ENCODE measurements around the gene COPG1. TPM values are rescaled to one million over a fixed set of nuclear protein-coding genes. Genes with fewer than 3 reads are reported as not detected.

Gene COPG1
- total and polyA plus RNA-seq, 2 experiments from 2014 or later = 50.0 to 106 TPM

GRCh38 chr3:129313665-129314385, 64.4 kb downstream of the COPG1 start:
- H3K36me3 Mint-ChIP-seq (ENCODE audit: low read depth) = peaks cover 4% of the 10 kb centered on the region; the same call in 2 of the 3 replicates
- Histone ChIP-seq H3K27ac (ENCODE audit: low read depth) (no peak overlapping the region), H3K4me3 (peak overlapping the region; percentile 97), H3K4me1 (ENCODE audit: insufficient read depth) (peaks cover 7% of the 10 kb centered on the region), H2AFZ (no peak overlapping the region; the same call in 1 of the 2 replicates), H3F3A (replicated peaks; ENCODE audit: low read depth) (no peaks in the 10 kb centered on the region), H3K9me2 (ENCODE audit: insufficient read depth) (no peaks in the 10 kb centered on the region), H3K79me2 (replicated peaks; ENCODE audit: insufficient read depth) (peaks cover 11% of the 10 kb centered on the region), H3K4me2 (peak overlapping the region; percentile 95), H3K36me3 (ENCODE audit: insufficient read depth) (no peaks in the 10 kb centered on the region), H4K20me1 (replicated peaks; ENCODE audit: insufficient read depth) (no peaks in the 10 kb centered on the region), H3K27me3 (ENCODE audit: insufficient read depth) (no peaks in the 10 kb centered on the region)
- peaks cover 11% of the 10 kb centered on the region for H3K4me1 Mint-ChIP-seq
- H3K9me3 Mint-ChIP-seq = no peaks in the 10 kb centered on the region; the same call in 2 of the 3 replicates
- ATAC-seq = peak; percentile 1; the same call in 1 of the 3 replicates
- H3K4me3 Mint-ChIP-seq = peak overlapping the region; percentile 93
- H3K27ac Mint-ChIP-seq = no peak overlapping the region
- H3K27me3 Mint-ChIP-seq (ENCODE audit: insufficient read depth, low read depth, poor library complexity) = peaks cover 20% of the 10 kb centered on the region
- DNase-seq (ENCODE audit: low spot score) = no peak
- TF ChIP-seq EZH2 (IDR thresholded peaks at IDR 0.05; ENCODE audit: low read depth, unreplicated experiment) = no peak
- TF ChIP-seq ZNF114 (CRISPR knock-in tag; IDR thresholded peaks at IDR 0.05) = no peak
- TF ChIP-seq CTCF (conservative IDR thresholded peaks at IDR 0.05; ENCODE audit: low read depth in 2 of 2) = no peak
- no peak for TF ChIP-seq NANOG (IDR thresholded peaks at IDR 0.05; ENCODE audit: borderline replicate concordance)
- TF ChIP-seq CREB1 (CRISPR knock-in tag; IDR thresholded peaks at IDR 0.05; ENCODE audit: low read depth) = no peak
- TF ChIP-seq ZNF331 (CRISPR knock-in tag; IDR thresholded peaks at IDR 0.05; ENCODE audit: low read depth) = no peak
- TF ChIP-seq JUNB (IDR thresholded peaks at IDR 0.05; ENCODE audit: unreplicated experiment) = no peak

GRCh38 chr3:129314386-129315222, 65.2 kb downstream of the COPG1 start:
- Histone ChIP-seq H3F3A (replicated peaks; ENCODE audit: low read depth) (no peaks in the 10 kb centered on the region), H3K4me2 (peak overlapping the region; percentile 95), H3K27me3 (ENCODE audit: insufficient read depth) (no peaks in the 10 kb centered on the region), H2AFZ (no peak overlapping the region; the same call in 1 of the 2 replicates), H3K9me2 (ENCODE audit: insufficient read depth) (no peaks in the 10 kb centered on the region), H3K4me1 (ENCODE audit: insufficient read depth) (peaks cover 7% of the 10 kb centered on the region), H3K27ac (ENCODE audit: low read depth) (peak overlapping the region; percentile 78; the same call in 1 of the 2 replicates), H3K79me2 (replicated peaks; ENCODE audit: insufficient read depth) (peaks cover 11% of the 10 kb centered on the region), H4K20me1 (replicated peaks; ENCODE audit: insufficient read depth) (no peaks in the 10 kb centered on the region), H3K4me3 (peak overlapping the region; percentile 97), H3K36me3 (ENCODE audit: insufficient read depth) (no peaks in the 10 kb centered on the region)
- Mint-ChIP-seq H3K4me1 (peaks cover 11% of the 10 kb centered on the region), H3K27me3 (ENCODE audit: insufficient read depth, low read depth, poor library complexity) (peaks cover 21% of the 10 kb centered on the region), H3K9me3 (no peaks in the 10 kb centered on the region; the same call in 2 of the 3 replicates), H3K4me3 (peak overlapping the region; percentile 93), H3K27ac (no peak overlapping the region), H3K36me3 (ENCODE audit: low read depth) (peaks cover 4% of the 10 kb centered on the region; the same call in 2 of the 3 replicates)
- peak; percentile 98 for DNase-seq (ENCODE audit: low spot score)
- peak; percentile 69 for ATAC-seq
- TF ChIP-seq ZNF331 (CRISPR knock-in tag; IDR thresholded peaks at IDR 0.05; ENCODE audit: low read depth) (no peak), EZH2 (IDR thresholded peaks at IDR 0.05; ENCODE audit: low read depth, unreplicated experiment) (no peak), ZNF114 (CRISPR knock-in tag; IDR thresholded peaks at IDR 0.05) (no peak), JUNB (IDR thresholded peaks at IDR 0.05; ENCODE audit: unreplicated experiment) (no peak), REST (IDR thresholded peaks at IDR 0.05; ENCODE audit: unreplicated experiment) (no peak), CTCF (conservative IDR thresholded peaks at IDR 0.05; ENCODE audit: low read depth in 2 of 2) (peak in 1 of 2 experiments; percentile 52; a peak in 3 of 4 replicates)
